Measurements from ENCODE around the gene KRTAP21-3.

The KRTAP21-3 gene

DNA sequence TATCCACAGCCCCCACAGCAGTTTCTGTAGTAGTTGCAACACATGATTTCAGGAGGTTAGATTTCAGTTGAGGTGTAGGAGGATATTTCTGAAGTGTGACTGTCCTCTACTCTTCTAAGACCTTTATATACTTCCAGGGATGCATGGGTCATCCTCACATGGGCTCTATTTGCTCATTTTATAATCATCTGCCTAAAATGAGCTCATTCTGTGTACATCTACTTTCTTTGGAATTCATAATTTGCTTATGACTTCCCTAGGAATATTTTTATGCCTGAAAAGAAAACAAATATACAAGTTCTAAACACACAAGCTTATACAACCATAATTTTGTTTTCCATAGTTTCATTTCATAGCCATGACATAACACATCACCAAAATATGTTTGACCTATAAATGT, 28.6 kb upstream of the KRTAP21-3 start, which contains the start of gene KRTAP21-2:
Gene KRTAP21-2 (minus strand): TSS at position 101 of the 400 bp plus-strand sequence. CDS start 57 bp downstream, at position 44.
- no peak within 1 kb of the TSS for H3K9ac ChIP-seq (ENCODE audit: low read length)
- H3K27ac ChIP-seq (ENCODE audit: low read depth, low read length, poor library complexity, severe bottlenecking), result no peak within 1 kb of the TSS
- H2AFZ ChIP-seq (ENCODE audit: low read length), result no peak within 1 kb of the TSS
- H3F3A ChIP-seq (ENCODE audit: insufficient read depth, low read length), result no peaks in the 10 kb centered on the region
- no peaks in the 10 kb centered on the region for H3K27me3 ChIP-seq (ENCODE audit: insufficient read depth, low read length)
- TF ChIP-seq, protein P1, sequence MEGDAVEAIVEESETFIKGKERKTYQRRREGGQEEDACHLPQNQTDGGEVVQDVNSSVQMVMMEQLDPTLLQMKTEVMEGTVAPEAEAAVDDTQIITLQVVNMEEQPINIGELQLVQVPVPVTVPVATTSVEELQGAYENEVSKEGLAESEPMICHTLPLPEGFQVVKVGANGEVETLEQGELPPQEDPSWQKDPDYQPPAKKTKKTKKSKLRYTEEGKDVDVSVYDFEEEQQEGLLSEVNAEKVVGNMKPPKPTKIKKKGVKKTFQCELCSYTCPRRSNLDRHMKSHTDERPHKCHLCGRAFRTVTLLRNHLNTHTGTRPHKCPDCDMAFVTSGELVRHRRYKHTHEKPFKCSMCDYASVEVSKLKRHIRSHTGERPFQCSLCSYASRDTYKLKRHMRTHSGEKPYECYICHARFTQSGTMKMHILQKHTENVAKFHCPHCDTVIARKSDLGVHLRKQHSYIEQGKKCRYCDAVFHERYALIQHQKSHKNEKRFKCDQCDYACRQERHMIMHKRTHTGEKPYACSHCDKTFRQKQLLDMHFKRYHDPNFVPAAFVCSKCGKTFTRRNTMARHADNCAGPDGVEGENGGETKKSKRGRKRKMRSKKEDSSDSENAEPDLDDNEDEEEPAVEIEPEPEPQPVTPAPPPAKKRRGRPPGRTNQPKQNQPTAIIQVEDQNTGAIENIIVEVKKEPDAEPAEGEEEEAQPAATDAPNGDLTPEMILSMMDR (IDR thresholded peaks at IDR 0.05; ENCODE audit: low read length), result no peak
- H4K20me1 ChIP-seq (ENCODE audit: insufficient read depth, low read length), result no peaks in the 10 kb centered on the region
- no peaks in the 10 kb centered on the region for H3K9me2 ChIP-seq (ENCODE audit: low read depth, low read length)
- H3K36me3 ChIP-seq (ENCODE audit: insufficient read depth, low read length), result no peaks in the 10 kb centered on the region
- H3K79me2 ChIP-seq (ENCODE audit: insufficient read depth, low read length), result no peaks in the 10 kb centered on the region
- H3K4me2 ChIP-seq (ENCODE audit: low read length), result no peak within 1 kb of the TSS
- H3K4me1 ChIP-seq (ENCODE audit: insufficient read depth, low read length, severe bottlenecking), result no peaks in the 10 kb centered on the region
- H3K4me3 ChIP-seq (ENCODE audit: low read depth, low read length, poor library complexity, severe bottlenecking), result no peak within 1 kb of the TSS
- H3K9me3 ChIP-seq (ENCODE audit: low read length), result no peaks in the 10 kb centered on the region

DNA sequence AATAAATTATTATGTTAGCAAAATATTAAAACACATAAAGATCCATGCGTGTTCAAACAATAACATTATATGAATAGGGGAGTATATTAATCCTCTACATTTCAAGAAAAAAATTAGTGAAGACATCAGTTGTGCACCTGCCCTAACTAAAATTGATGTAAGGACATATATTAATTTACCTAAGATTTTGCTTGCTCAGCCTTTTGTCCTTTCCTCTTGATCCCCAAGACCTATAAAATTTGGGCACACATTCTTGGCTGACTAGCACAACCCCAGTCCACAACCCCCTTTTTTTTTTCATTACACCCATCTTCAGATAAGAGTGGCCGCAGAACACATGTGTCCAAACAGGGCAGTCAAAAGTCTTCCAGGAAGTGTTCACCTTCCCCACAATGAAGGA, 21.9 kb upstream of the KRTAP21-3 start:
- no peaks in the 10 kb centered on the region for H3K36me3 ChIP-seq (ENCODE audit: insufficient read depth, low read length)
- no peaks in the 10 kb centered on the region for H3K79me2 ChIP-seq (ENCODE audit: insufficient read depth, low read length)
- H3K9me3 ChIP-seq (ENCODE audit: low read length), result no peaks in the 10 kb centered on the region
- no peak for TF ChIP-seq EZH2 (IDR thresholded peaks at IDR 0.05; ENCODE audit: borderline replicate concordance, low read length)
- TF ChIP-seq, protein P1 (IDR thresholded peaks at IDR 0.05; ENCODE audit: low read length), result no peak
- H3K4me2 ChIP-seq (ENCODE audit: low read length), result no peak overlapping the region
- H2AFZ ChIP-seq (ENCODE audit: low read length), result no peak overlapping the region
- no peaks in the 10 kb centered on the region for H3K4me1 ChIP-seq (ENCODE audit: insufficient read depth, low read length, severe bottlenecking)
- H3K4me3 ChIP-seq (ENCODE audit: low read depth, low read length, poor library complexity, severe bottlenecking), result no peak overlapping the region
- no peaks in the 10 kb centered on the region for H3K9me2 ChIP-seq (ENCODE audit: low read depth, low read length)
- H3K9ac ChIP-seq (ENCODE audit: low read length), result no peak overlapping the region
- H4K20me1 ChIP-seq (ENCODE audit: insufficient read depth, low read length), result no peaks in the 10 kb centered on the region
- H3K27me3 ChIP-seq (ENCODE audit: insufficient read depth, low read length), result no peaks in the 10 kb centered on the region
- no peak overlapping the region for H3K27ac ChIP-seq (ENCODE audit: low read depth, low read length, poor library complexity, severe bottlenecking)
- no peaks in the 10 kb centered on the region for H3F3A ChIP-seq (ENCODE audit: insufficient read depth, low read length)

DNA sequence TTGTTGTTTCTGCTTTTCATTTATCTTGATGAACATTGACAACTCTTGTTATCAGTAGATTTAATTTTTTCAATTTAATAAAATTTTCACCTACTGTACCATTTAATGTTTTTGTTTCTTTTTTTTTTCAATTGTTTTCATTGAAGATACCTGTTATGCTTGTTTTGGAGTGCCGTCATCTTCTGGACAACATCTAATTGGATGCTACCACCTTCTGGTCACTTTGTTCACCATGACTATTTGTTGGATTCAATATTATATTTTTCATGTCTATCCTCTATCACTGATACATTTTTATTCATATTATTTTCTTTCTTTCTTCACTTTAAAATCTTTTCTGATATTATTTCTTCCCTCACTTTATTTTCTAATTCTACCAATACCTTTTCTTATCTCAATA, 14.4 kb upstream of the KRTAP21-3 start:
- no peaks in the 10 kb centered on the region for H3K27me3 ChIP-seq (ENCODE audit: insufficient read depth, low read length)
- no peaks in the 10 kb centered on the region for H3K79me2 ChIP-seq (ENCODE audit: insufficient read depth, low read length)
- H3K27ac ChIP-seq (ENCODE audit: low read depth, low read length, poor library complexity, severe bottlenecking), result no peak overlapping the region
- H3K9ac ChIP-seq (ENCODE audit: low read length), result no peak overlapping the region
- no peak overlapping the region for H2AFZ ChIP-seq (ENCODE audit: low read length)
- no peak overlapping the region for H3K4me2 ChIP-seq (ENCODE audit: low read length)
- TF ChIP-seq, protein P1 (IDR thresholded peaks at IDR 0.05; ENCODE audit: low read length), result no peak
- no peak for TF ChIP-seq EZH2 (IDR thresholded peaks at IDR 0.05; ENCODE audit: borderline replicate concordance, low read length)
- no peaks in the 10 kb centered on the region for H3K4me1 ChIP-seq (ENCODE audit: insufficient read depth, low read length, severe bottlenecking)
- no peaks in the 10 kb centered on the region for H3K9me2 ChIP-seq (ENCODE audit: low read depth, low read length)
- no peak overlapping the region for H3K4me3 ChIP-seq (ENCODE audit: low read depth, low read length, poor library complexity, severe bottlenecking)
- no peaks in the 10 kb centered on the region for H3K9me3 ChIP-seq (ENCODE audit: low read length)
- no peaks in the 10 kb centered on the region for H3K36me3 ChIP-seq (ENCODE audit: insufficient read depth, low read length)
- no peaks in the 10 kb centered on the region for H4K20me1 ChIP-seq (ENCODE audit: insufficient read depth, low read length)
- H3F3A ChIP-seq (ENCODE audit: insufficient read depth, low read length), result no peaks in the 10 kb centered on the region

Measured in OCI-LY1 (cell line).